Measurements from ENCODE around the gene VPS45.

GRCh38 chr1:150018165-150018564 lies 49.4 kb upstream of the VPS45 start:
- TF ChIP-seq, protein P1, sequence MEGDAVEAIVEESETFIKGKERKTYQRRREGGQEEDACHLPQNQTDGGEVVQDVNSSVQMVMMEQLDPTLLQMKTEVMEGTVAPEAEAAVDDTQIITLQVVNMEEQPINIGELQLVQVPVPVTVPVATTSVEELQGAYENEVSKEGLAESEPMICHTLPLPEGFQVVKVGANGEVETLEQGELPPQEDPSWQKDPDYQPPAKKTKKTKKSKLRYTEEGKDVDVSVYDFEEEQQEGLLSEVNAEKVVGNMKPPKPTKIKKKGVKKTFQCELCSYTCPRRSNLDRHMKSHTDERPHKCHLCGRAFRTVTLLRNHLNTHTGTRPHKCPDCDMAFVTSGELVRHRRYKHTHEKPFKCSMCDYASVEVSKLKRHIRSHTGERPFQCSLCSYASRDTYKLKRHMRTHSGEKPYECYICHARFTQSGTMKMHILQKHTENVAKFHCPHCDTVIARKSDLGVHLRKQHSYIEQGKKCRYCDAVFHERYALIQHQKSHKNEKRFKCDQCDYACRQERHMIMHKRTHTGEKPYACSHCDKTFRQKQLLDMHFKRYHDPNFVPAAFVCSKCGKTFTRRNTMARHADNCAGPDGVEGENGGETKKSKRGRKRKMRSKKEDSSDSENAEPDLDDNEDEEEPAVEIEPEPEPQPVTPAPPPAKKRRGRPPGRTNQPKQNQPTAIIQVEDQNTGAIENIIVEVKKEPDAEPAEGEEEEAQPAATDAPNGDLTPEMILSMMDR (conservative IDR thresholded peaks at IDR 0.05; ENCODE audit: low read depth, low read length): no peak
- no peak for TF ChIP-seq EZH2phosphoT487 (IDR thresholded peaks at IDR 0.05; ENCODE audit: borderline replicate concordance, low read length)

All from PC-3 (cell line).